Thyroid gland (tissue), 4 donors: Measurements from ENCODE around the gene ANGPT4. TPM values are rescaled to one million over a fixed set of nuclear protein-coding genes. Genes with fewer than 3 reads are reported as not detected.

Source experiments
- DNase-seq, 2 donors: peaks; one replicate each; pipeline ENCODE4 v3.0.0-alpha.2; 2019
- H3K27ac ChIP-seq, 3 donors: fragments of 200-600 bp; sonication (generic); 1 replicate in 2 of 3; 2 replicates in 1 of 3; pipeline ENCODE4 v1.5.1; 2016 to 2019; ENCODE audit warnings: mild to moderate bottlenecking in 1 of 3, moderate library complexity in 1 of 3
- H3K27me3 ChIP-seq: fragments of 200-600 bp; sonication (generic); one replicate; pipeline ENCODE4 v1.5.1; 2019
- H3K36me3 ChIP-seq, 2 donors: fragments of 200-600 bp; sonication (generic); one replicate each; pipeline ENCODE4 v1.5.1; 2016 to 2019
- H3K4me1 ChIP-seq, 2 donors: fragments of 200-600 bp; sonication (generic); one replicate each; pipeline ENCODE4 v1.5.1; 2017 to 2019
- H3K4me3 ChIP-seq, 3 donors: fragments of 200-600 bp; sonication (generic); replicated peaks in 1 of 3; 1 replicate in 2 of 3; 2 replicates in 1 of 3; pipeline ENCODE4 v1.5.1; 2016; ENCODE audit warnings: mild to moderate bottlenecking in 1 of 3
- H3K9me3 ChIP-seq: fragments of 200-600 bp; sonication (generic); one replicate; pipeline ENCODE4 v1.5.1; 2017
- POLR2A ChIP-seq, 2 donors: fragments of 450-650 bp; IDR thresholded peaks; one replicate each; pipeline ENCODE4 v1.6.1; 2017; ENCODE audit warnings: antibody characterized with exemption in 2 of 2, mild to moderate bottlenecking in 2 of 2, moderate library complexity in 1 of 2
- WGBS, 2 donors: methylation state at CpG; one replicate each; pipeline ENCODE4 v1.1.5; 2017; 5-methylcytosine and 5-hydroxymethylcytosine counted together
- intact Hi-C: fragments of 100-400 bp; cut with DNase I; formaldehyde crosslinking; loops from one replicate; pipeline ENCODE4 v1.15.1; 2023
- total RNA-seq, 4 donors: library from RNA; depleted of rRNA; stranded (reverse); fragments of >200 nt; gene quantifications; one replicate each; pipeline ENCODE4 v1.2.3, GENCODE V29; 2016
- TF ChIP-seq, protein P1 (sequence below), 6 experiments: fragments of 200-600 bp in 3 of 6; fragments of 450-650 bp in 3 of 6; sonication (generic) in 3 of 6; IDR thresholded peaks; one replicate each; pipeline ENCODE4 v1.5.1; 2016 to 2019; ENCODE audit warnings: antibody characterized with exemption in 6 of 6, mild to moderate bottlenecking in 2 of 6, inconsistent platforms in 1 of 6, moderate library complexity in 1 of 6

ANGPT4 gene
- total RNA-seq, 4 donors from 2014 or later: 0.40 to 3.8 (median 3.2) TPM

DNA sequence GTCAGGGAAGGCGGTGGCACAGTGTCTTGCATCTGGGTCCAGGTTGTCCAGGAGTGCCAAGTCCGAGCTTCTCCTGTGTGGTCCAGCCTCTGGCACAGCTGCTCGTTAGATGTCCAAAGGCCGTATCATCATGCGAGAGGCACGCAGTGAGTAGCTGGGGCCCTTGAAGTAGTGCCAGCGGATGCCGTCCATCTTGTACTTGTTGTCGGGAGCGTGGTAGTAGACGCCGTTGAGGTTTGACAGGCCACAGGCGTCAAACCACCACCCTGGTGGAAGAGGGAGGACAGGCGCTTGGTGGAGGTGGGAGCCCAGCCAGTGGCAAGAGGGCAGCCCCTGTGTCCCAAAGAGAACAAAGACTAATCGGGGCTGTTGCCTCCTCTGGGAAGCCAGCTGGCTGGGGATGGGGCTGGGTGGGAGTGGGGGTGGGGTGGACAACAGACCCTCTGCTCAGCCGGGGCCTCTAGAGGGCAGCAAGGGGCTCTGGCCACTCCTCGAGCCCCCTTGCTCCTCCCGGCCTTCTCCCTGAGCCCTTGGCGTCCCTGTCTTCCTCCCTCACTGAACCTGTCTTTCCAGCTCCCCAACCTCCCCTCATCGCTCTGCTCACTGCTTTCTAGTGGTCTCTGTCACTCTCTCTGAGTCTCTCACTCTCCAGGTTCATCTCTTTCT, 43.1 kb downstream of the ANGPT4 start:
- Histone ChIP-seq H3K9me3 (no peaks in the 10 kb centered on the region), H3K27ac (no peak overlapping the region), H3K27me3 (no peaks in the 10 kb centered on the region), H3K4me1 (no peaks in the 10 kb centered on the region), H3K4me3 (no peak overlapping the region), H3K36me3 (no peaks in the 10 kb centered on the region)
- 61 to 67% methylated on average over 18 to 20 of the region's 20 CpGs for WGBS, 2 donors
- DNase-seq: no peak
- no peak for TF ChIP-seq POLR2A (IDR thresholded peaks at IDR 0.05)
- intact Hi-C loops: no loop called here

DNA sequence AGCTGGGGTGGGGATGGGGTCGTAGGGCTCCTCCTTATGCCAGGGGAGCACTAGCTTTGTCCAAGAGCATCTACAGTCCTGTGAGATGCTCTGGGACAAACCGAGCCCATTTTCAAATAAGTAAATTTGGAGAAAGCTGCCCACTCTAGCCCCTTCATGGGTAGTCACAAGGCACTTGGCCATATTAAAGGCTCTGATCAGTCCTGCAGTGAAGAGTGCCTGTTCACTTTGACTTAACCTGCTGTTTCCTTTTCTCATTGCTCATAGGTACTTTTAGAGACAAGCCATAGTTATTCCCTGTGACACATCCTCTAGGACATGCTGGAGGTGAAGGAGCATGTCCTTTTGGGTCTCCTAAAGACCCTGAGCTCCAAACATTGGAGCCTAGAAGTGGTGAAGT, 44.2 kb downstream of the ANGPT4 start:
- no peak for TF ChIP-seq POLR2A (IDR thresholded peaks at IDR 0.05)
- TF ChIP-seq, protein P1, sequence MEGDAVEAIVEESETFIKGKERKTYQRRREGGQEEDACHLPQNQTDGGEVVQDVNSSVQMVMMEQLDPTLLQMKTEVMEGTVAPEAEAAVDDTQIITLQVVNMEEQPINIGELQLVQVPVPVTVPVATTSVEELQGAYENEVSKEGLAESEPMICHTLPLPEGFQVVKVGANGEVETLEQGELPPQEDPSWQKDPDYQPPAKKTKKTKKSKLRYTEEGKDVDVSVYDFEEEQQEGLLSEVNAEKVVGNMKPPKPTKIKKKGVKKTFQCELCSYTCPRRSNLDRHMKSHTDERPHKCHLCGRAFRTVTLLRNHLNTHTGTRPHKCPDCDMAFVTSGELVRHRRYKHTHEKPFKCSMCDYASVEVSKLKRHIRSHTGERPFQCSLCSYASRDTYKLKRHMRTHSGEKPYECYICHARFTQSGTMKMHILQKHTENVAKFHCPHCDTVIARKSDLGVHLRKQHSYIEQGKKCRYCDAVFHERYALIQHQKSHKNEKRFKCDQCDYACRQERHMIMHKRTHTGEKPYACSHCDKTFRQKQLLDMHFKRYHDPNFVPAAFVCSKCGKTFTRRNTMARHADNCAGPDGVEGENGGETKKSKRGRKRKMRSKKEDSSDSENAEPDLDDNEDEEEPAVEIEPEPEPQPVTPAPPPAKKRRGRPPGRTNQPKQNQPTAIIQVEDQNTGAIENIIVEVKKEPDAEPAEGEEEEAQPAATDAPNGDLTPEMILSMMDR (IDR thresholded peaks at IDR 0.05): no peak
- intact Hi-C loops: no loop called here
- H3K36me3 ChIP-seq: no peaks in the 10 kb centered on the region
- H3K27ac ChIP-seq: no peak overlapping the region
- H3K4me1 ChIP-seq: no peaks in the 10 kb centered on the region
- no peak for DNase-seq
- no peaks in the 10 kb centered on the region for H3K27me3 ChIP-seq
- H3K4me3 ChIP-seq: no peak overlapping the region
- H3K9me3 ChIP-seq: no peaks in the 10 kb centered on the region
- WGBS, 2 donors: 63 to 67% methylated on average over 2 of the region's 2 CpGs

DNA sequence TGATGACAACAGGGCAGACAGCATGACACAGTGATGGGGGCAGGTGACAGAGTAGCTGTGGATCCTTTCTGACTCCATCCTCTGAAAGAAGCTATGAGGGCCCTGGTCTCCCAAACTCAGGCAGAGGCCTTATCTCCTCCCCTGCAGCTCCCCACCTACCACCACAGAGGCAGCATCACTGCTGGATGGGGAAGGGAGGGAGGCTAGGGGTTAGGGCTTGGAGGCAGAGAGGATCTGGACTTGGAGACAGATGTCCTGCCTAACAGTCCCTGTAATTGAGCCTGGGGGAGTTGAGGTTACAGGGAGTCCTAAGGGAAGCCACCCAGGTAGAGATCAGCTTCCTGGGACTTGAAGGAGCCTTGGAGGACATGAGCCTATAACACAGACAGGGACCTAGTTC, 44.7 kb downstream of the ANGPT4 start:
- no peak for DNase-seq
- Histone ChIP-seq H3K9me3 (no peaks in the 10 kb centered on the region), H3K27me3 (no peaks in the 10 kb centered on the region), H3K36me3 (no peaks in the 10 kb centered on the region), H3K4me1 (no peaks in the 10 kb centered on the region), H3K4me3 (no peak overlapping the region), H3K27ac (no peak overlapping the region)
- no peak for TF ChIP-seq POLR2A (IDR thresholded peaks at IDR 0.05)
- TF ChIP-seq, protein P1 (IDR thresholded peaks at IDR 0.05): no peak
- intact Hi-C loops: no loop called here

DNA sequence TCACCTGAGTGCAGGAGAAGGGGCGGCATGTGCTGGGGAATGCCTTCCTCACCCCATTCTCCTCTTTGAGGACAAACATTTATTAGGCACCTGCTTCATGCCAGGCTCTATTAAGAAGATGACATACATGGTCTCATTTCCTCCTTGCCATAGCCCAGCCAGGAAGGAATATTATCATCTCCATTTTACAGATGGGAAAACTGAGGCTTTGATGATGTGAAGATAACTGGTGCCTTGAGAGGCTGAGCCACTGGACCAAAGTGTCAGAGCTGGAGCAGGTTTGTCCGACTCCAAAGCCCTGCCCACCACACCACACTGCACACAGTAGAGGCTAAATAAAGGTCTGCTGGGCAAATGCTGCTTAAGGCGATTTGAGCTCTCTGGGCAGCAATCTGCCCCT, 45.4 kb downstream of the ANGPT4 start:
- H3K4me1 ChIP-seq: no peaks in the 10 kb centered on the region
- no peaks in the 10 kb centered on the region for H3K27me3 ChIP-seq
- TF ChIP-seq, protein P1 (IDR thresholded peaks at IDR 0.05): no peak
- TF ChIP-seq POLR2A (IDR thresholded peaks at IDR 0.05): no peak
- no peak overlapping the region for H3K4me3 ChIP-seq
- no peaks in the 10 kb centered on the region for H3K9me3 ChIP-seq
- WGBS, 2 donors: 76 to 82% methylated on average over 3 of the region's 3 CpGs
- H3K36me3 ChIP-seq: no peaks in the 10 kb centered on the region
- H3K27ac ChIP-seq: no peak overlapping the region
- no peak for DNase-seq
- intact Hi-C loops: no loop called here

DNA sequence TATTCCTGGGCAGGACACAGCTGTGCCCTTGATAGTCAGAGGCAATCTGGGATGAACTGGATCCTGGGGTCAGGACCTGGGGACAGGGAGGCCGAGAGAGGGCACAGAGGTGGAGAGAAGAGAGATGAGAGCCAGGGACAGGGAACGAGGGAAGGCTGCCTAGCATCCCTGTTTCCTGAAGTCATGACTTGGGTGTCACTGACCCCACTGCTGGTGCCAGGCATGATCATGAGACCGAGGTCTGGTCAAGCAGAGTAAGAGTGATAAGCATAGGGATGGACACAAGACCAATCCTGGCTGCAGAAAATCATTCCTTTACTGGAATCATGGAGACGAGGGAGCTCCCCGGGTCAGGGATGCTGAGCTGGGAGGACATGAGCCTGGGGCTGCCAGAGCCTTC, 46.5 kb downstream of the ANGPT4 start:
- no peaks in the 10 kb centered on the region for H3K27me3 ChIP-seq
- no peak for DNase-seq
- no peaks in the 10 kb centered on the region for H3K4me1 ChIP-seq
- intact Hi-C loops: no loop called here
- no peak overlapping the region for H3K4me3 ChIP-seq
- TF ChIP-seq POLR2A (IDR thresholded peaks at IDR 0.05): no peak
- WGBS, 2 donors: 68 to 88% methylated on average over 5 of the region's 5 CpGs
- no peaks in the 10 kb centered on the region for H3K9me3 ChIP-seq
- no peaks in the 10 kb centered on the region for H3K36me3 ChIP-seq
- no peak overlapping the region for H3K27ac ChIP-seq

DNA sequence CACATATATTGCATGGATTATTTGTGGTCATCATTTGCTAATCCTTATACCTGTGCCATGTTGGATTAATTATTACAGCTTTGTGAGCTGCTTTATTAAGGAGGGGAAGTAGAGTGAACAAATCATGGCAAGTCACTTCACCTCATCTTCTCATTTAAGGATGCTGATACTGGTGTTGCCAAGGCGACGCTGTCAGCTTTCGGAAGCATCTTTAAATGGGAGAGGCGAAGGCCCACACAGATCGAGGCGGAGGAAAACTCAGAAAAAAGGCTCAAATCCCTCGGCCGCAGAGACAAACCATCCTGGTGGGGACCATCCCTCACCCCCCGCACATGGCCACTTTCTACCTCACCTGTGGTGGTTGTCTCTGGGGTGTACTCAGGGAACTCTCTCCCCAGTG, 47.9 kb downstream of the ANGPT4 start:
- Histone ChIP-seq H3K36me3 (no peaks in the 10 kb centered on the region), H3K27ac (no peak overlapping the region), H3K4me3 (no peak overlapping the region), H3K4me1 (no peaks in the 10 kb centered on the region), H3K9me3 (no peaks in the 10 kb centered on the region), H3K27me3 (no peaks in the 10 kb centered on the region)
- intact Hi-C loops: no loop called here
- 90 to 92% methylated on average over 9 of the region's 9 CpGs for WGBS, 2 donors
- TF ChIP-seq POLR2A (IDR thresholded peaks at IDR 0.05): no peak
- TF ChIP-seq, protein P1 (IDR thresholded peaks at IDR 0.05): no peak
- DNase-seq: no peak
